K562 (cell line): ENCODE results near the gene CCDC196. TPM values are rescaled to one million over a fixed set of nuclear protein-coding genes. Genes with fewer than 3 reads are reported as not detected.
"Not testable (repeated sequence)": the region's sequence is repeated elsewhere in the genome, so short reads cannot be mapped to it uniquely, and the experiment has no call there.

Experiments
- ATAC-seq: fragments of 200-7000 bp; cut with Tn5 transposase; 3 replicates; pipeline ENCODE4 v1.9.1; 2020; ENCODE audit warnings: moderate library complexity
- BruUV-seq: library from RNA; stranded (reverse); fragments of 400-500 nt; replicated peaks from 2 replicates; lab custom pipeline; 2021; lab: Mats Ljungman, UMichigan
- CTCF ChIA-PET: fragments of 300-600 bp; formaldehyde crosslinking; extraction: SDS; loops from one replicate; lab custom pipeline; 2021; ENCODE audit warnings: low intra/inter-chr PET ratio; lab: Yijun Ruan, JAX
- POLR2A ChIA-PET: fragments of 300-600, 350-650 bp; sonication (Branson Sonifier 250); formaldehyde crosslinking; extraction: SDS; loops from one replicate; lab custom pipeline; 2021; ENCODE audit warnings: antibody characterized with exemption, inconsistent platforms; lab: Yijun Ruan, JAX
- DNase-seq, 4 experiments: peaks; one replicate each; pipeline versions ENCODE4 v3.0.0 to v3.0.0-alpha.2; 2011 to 2018; ENCODE audit warnings: low spot score in 3 of 4, mixed read lengths in 3 of 4; ENCODE audit errors: extremely low read depth in 1 of 4
- FAIRE-seq: peaks from 2 replicates; lab custom pipeline; 2011; peaks lifted over from hg19 to GRCh38; lab: Jason Lieb, UNC
- H2AFZ ChIP-seq: 2 replicates; pipeline ENCODE4 v1.6.0; 2011; ENCODE audit warnings: low read depth, low read length, control low read depth, inconsistent platforms
- H3K27ac ChIP-seq: fragments of 200-600 bp; 3 replicates; pipeline ENCODE4 v1.8.0; 2011; ENCODE audit warnings: low read depth, mild to moderate bottlenecking, control low read depth, inconsistent platforms, low read length, moderate library complexity, mixed read lengths; ENCODE audit errors: extremely low read depth
- H3K27me3 ChIP-seq, 2 experiments: fragments of 300-600 bp in 1 of 2; 2 replicates in 1 of 2; 3 replicates in 1 of 2; pipeline versions ENCODE4 v1.6.0 to v1.8.0; 2011; ENCODE audit warnings: inconsistent platforms in 2 of 2, low read length in 2 of 2, mild to moderate bottlenecking in 1 of 2, mixed read lengths in 1 of 2, moderate library complexity in 1 of 2; ENCODE audit not compliant: control insufficient read depth in 2 of 2, insufficient read depth in 2 of 2
- H3K36me3 ChIP-seq: fragments of 300-600 bp; 3 replicates; pipeline ENCODE4 v1.8.0; 2011; ENCODE audit warnings: mild to moderate bottlenecking, low read length, inconsistent platforms; ENCODE audit not compliant: control insufficient read depth, insufficient read depth
- H3K4me1 ChIP-seq, 2 experiments: fragments of 200-600 bp in 1 of 2; replicated peaks in 1 of 2; 2 replicates in 1 of 2; 3 replicates in 1 of 2; pipeline versions ENCODE4 v1.5.1 to v1.8.0; 2011; ENCODE audit warnings: inconsistent platforms in 2 of 2, low read length in 2 of 2, mild to moderate bottlenecking in 1 of 2, mixed read lengths in 1 of 2, moderate library complexity in 1 of 2; ENCODE audit not compliant: control insufficient read depth in 2 of 2, insufficient read depth in 2 of 2
- H3K4me2 ChIP-seq: 2 replicates; pipeline ENCODE4 v1.6.1; 2011; ENCODE audit warnings: low read length, control low read depth, inconsistent platforms, mixed read lengths; ENCODE audit not compliant: insufficient read depth
- H3K4me3 ChIP-seq: fragments of 200-600 bp; sonication (generic), shearing (Covaris generic); 2 replicates; pipeline ENCODE4 v1.5.1; 2016; ENCODE audit warnings: control low read depth, inconsistent platforms
- H3K79me2 ChIP-seq: fragments of 200-600 bp; 3 replicates; pipeline ENCODE4 v1.8.0; 2011; ENCODE audit warnings: low read length, inconsistent platforms; ENCODE audit not compliant: control insufficient read depth, insufficient read depth
- H3K9ac ChIP-seq, 2 experiments: 2 replicates each; pipeline versions ENCODE4 v1.6.0 to v1.6.1; 2011; ENCODE audit warnings: low read depth in 2 of 2, low read length in 2 of 2, control low read depth in 1 of 2, inconsistent platforms in 1 of 2, mild to moderate bottlenecking in 1 of 2, mixed read lengths in 1 of 2; ENCODE audit not compliant: insufficient read depth in 1 of 2
- H3K9me1 ChIP-seq: one replicate; pipeline ENCODE4 v1.6.0; 2011; ENCODE audit warnings: inconsistent platforms, mild to moderate bottlenecking, low read length, moderate library complexity; ENCODE audit not compliant: control insufficient read depth, insufficient read depth
- H3K9me3 ChIP-seq: replicated peaks from 2 replicates; pipeline ENCODE4 v1.5.1; 2011; ENCODE audit warnings: low read depth, low read length, inconsistent platforms; ENCODE audit not compliant: control insufficient read depth, insufficient read depth
- H4K20me1 ChIP-seq: replicated peaks from 2 replicates; pipeline ENCODE4 v1.6.1; 2011; ENCODE audit warnings: low read length, inconsistent platforms, mixed read lengths; ENCODE audit not compliant: control insufficient read depth, insufficient read depth
- ZBTB5 ChIP-seq: fragments of 450-650 bp; IDR thresholded peaks from 2 replicates; pipeline ENCODE4 v1.6.1; 2017; ENCODE audit warnings: antibody characterized with exemption
- ZNF407 ChIP-seq: fragments of 450-650 bp; IDR thresholded peaks from 2 replicates; pipeline ENCODE4 v1.6.1; 2016; ENCODE audit warnings: low read depth
- WGBS: fragments of 100-300 bp; shearing (Covaris generic); methylation state at CpG from one replicate; pipeline ENCODE4 v1.1.6; 2016; ENCODE audit warnings: low coverage, mixed read lengths; ENCODE audit not compliant: insufficient coverage; ENCODE audit errors: missing lambda C conversion rate; 5-methylcytosine and 5-hydroxymethylcytosine counted together
- in situ Hi-C: fragments of 300-500 bp; cut with MboI; formaldehyde crosslinking; loops from 4 replicates; pipeline ENCODE4 v1.15.0; 2018; ENCODE audit warnings: inconsistent platforms, mixed read lengths
- intact Hi-C: fragments of 100-400 bp; cut with micrococcal nuclease; formaldehyde crosslinking; loops from 2 replicates; pipeline ENCODE4 v1.14.2; 2022
- polyA plus RNA-seq, 8 experiments: library from polyadenylated mRNA; depleted of rRNA in 4 of 8; stranded (reverse) in 5 of 8; unstranded in 3 of 8; fragments of >200 nt; fragmentation: Nextera tagmentation in 2 of 8; fragmentation: Illumina TruSeq in 1 of 8; extraction: Ambion mirVana in 2 of 8; extraction: Trizol in 1 of 8; gene quantifications; 2 replicates each; pipeline versions ENCODE4 v1.2.1 to v1.2.3, GENCODE V29; 2011 to 2014; ENCODE audit warnings: inconsistent platforms in 1 of 8, missing spikeins in 1 of 8
- total RNA-seq, 7 experiments: library from RNA; depleted of rRNA in 6 of 7; stranded (reverse); fragments of >200 nt in 6 of 7; fragmentation: Illumina TruSeq in 2 of 7; extraction: Trizol in 2 of 7; gene quantifications; 2 replicates each; pipeline versions ENCODE4 v1.2.1 to v1.2.3, GENCODE V29; 2011 to 2021; ENCODE audit warnings: low replicate concordance in 1 of 7

Gene CCDC196
- total and polyA plus RNA-seq, 9 of the 15 experiments (the other 6 are each of a cell fraction or from before 2014, with no cell fraction given): not detected

- TF ChIP-seq ZBTB5 (no peak), ZNF407 (no peak)
Observed at GRCh38 chr14:66501592-66501991, 15.4 kb downstream of the CCDC196 start (continued).

DNA sequence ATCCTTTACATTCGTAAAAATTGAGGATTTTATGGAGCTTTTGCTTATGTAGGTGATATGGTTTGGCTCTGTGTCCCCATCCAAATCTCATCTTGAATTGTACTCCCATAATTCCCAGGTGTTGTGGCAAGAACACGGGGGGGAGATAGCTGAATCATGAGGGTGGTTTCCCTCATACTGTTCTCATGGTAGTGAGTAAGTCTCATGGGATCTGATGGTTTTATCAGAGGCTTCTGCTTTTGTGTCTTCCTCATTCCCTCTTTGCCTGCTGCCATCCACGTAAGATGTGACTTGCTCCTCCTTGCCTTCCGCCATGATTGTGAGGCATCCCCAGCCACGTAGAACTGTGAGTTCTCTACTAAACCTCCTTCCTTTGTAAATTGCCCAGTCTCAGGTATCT, 16.7 kb downstream of the CCDC196 start:
- H3K27ac ChIP-seq, H4K20me1 ChIP-seq, ATAC-seq, H3K4me3 ChIP-seq, BruUV-seq, H3K36me3 ChIP-seq, H3K4me1 ChIP-seq, H3K9me3 ChIP-seq, CTCF ChIA-PET, H3K9ac ChIP-seq, H3K79me2 ChIP-seq, in situ Hi-C loops, H3K27me3 ChIP-seq, H2AFZ ChIP-seq, H3K9me1 ChIP-seq, H3K4me2 ChIP-seq, FAIRE-seq, intact Hi-C loops, DNase-seq: not testable (repeated sequence)
- 59% methylated on average over 5 of the region's 5 CpGs for WGBS
- POLR2A ChIA-PET: interaction anchor here (0.5 kb wide), 1 partner anchor 960 kb away, joined by 4 read pairs; no protein-coding TSS in a partner anchor
